HPDE6-E6E7 (cell line): Measurements from ENCODE around the gene CDKN2AIPNL.
A peak's percentile ranks its signal among the peaks of the same experiment; 100 is the strongest.
"Not testable (repeated sequence)": the region's sequence is repeated elsewhere in the genome, so short reads cannot be mapped to it uniquely, and the experiment has no call there.

Experiments
- DNase-seq: peaks from one replicate; pipeline ENCODE4 v3.0.0; 2011; ENCODE audit warnings: missing footprints; ENCODE audit errors: extremely low spot score

The CDKN2AIPNL gene

DNA sequence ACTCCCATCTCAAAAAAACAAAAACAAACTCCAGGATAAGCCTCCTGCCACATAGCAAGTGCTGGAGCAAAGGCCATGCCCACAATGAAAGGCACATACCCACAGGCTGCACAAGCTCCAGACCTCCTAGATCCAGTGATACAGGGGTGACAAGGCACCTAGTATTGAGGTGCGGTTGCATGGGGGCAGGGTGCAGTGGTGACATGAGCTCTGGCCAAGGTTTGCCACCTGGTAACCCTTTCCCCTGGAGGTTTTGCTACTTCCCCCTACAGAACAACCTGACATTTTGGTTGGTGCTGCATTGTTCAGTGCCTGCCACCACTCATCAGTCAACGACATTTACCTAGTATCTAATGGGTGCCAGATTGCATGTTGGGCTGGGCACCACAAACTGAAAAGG is 14.5 kb downstream of the CDKN2AIPNL start:
- DNase-seq, result no peak

DNA sequence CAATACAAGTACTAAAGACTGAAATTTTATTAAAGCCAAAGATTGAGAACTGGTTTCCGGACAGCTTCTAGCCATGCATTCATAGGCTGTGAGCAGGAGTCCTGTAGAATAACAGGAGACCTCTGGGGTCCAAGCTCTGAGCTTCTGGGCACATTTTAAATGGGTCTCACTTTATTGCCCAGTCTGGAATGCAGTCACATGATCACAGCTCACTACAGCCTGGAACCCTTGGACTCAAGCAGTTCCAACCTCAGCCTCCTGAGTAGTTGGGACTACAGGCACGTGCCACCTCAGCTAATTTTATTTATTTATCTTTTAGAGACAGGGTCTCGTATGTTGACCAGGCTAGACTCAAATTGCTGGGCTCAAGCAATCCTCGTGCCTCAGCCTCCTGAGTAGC is 15.4 kb downstream of the CDKN2AIPNL start:
- DNase-seq, result no peak

DNA sequence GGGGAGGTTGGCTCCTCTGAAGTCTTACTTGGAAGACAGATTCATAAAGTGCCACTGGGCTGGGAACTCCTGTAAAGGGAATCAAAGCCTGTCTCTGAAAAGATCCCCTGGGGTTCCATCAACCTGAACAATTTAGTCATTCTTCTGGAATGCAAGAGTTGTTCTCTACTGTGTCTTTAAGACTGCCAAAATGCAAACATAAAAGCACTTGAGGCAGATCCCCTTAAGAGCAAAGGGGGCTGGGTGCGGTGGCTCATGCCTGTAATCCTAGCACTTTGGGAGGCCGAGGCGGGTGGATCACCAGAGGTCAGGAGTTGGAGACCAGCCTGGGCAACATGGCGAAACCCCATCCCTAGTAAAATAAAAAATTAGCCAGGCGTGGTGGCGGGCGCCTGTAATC is 16.7 kb downstream of the CDKN2AIPNL start:
- no peak for DNase-seq

DNA sequence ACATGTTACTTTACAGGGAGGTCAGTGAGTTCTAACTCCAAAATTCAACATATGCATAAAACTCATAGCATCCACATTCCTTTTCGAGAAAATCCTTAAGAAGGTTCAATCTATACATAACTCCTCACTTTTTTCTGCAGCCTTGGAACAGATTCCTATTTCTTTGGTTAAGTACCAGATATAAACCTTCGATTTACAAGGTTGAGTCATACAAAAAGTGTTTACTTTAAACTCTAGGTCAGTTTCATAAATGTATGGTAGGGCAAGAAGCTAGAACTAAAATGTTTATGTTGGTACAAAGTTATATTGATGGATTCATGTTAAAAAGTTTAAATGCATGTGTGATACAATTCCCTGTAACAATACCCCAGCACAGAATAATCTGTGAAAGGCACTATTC is 19.4 kb downstream of the CDKN2AIPNL start:
- DNase-seq, result no peak

DNA sequence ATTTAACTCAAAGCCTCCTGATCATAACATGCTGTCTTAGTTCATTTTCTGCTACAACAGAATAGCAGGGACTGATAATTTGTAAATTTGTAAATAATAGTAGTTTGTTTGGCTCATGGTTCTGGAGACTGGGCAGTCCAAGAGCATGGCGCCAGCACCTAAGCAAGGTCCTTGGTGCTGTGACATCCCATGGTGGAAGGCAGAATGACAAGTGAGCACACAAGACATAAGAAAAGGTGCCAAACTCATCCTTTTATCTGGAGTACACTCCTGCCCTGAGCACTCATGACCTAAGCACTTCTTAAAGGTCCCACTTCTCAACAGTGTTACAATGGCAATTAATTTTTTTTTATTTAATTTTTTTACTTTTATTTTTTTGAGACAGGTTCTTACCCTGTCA is 24.2 kb downstream of the CDKN2AIPNL start:
- DNase-seq, result no peak

DNA sequence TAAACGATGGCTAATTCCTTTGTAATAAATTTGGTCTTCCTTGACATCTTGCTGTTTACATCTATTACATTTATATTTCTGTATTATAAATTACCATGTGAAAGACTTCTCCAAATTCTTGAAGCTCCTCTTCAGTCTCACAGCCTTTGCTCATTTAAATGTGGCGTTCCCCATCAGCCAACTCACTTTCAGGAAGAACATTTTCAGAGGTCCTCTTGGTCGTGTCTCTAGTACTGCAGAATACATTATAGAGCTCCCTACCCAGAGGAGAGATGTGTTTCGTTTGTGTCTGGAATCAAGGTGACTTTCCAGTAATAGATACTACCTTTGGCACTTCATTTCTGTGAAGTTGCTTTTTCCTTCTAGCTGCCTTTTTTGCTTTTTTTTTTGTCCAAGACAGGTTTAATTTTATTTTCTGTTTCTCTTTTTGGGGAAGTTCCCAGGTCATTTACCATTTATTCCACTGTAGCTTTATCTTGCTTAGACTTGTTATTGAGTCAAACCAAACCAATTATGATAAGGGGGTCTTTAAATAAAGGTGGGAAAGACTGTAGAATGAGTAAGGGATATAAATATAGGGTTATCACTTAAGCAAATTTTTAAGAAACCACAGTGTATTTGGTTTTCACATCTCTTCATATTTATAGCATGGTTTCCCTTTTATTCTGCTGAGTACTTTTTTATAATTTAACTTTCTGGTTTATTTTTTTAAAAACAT is 27.5 kb downstream of the CDKN2AIPNL start:
- DNase-seq, result no peak

DNA sequence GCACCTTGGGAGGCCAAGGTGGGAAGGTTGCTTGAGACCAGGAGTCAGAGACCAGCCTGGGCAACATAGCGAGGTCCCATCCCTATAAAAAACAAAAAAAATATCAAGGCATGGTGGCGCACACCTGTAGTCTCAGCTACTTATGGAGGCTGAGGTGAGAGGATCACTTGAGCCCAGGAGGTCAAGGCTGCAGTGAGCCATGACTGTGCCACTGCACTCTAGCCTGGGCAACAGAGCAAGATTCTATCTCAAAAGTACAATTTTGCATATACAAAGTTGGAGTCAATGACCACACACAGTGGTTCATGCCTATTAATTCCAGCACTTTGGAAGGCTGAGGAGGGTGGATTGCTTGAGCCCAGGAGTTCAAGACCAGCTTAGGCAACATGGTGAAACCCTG is 29.5 kb downstream of the CDKN2AIPNL start:
- not testable (repeated sequence) for DNase-seq

DNA sequence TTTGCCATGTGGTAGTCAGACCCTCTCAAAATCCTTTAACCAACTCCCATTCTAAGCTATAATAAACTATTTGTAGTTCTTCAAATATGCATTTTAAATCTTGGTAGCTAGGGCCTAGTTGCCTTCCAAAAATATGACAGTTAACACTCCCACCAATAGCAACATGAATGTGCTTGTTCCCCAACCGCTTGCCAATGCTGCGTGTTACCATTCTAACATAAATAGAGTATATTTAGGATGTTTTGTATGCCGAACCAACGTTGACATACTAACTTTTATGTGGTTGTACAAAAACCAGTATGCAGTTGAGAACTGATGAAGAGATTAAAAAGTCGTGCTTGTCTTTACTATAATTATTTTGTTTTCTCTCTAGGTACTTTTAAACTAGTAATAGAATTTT is 31.3 kb downstream of the CDKN2AIPNL start:
- DNase-seq, result no peak

DNA sequence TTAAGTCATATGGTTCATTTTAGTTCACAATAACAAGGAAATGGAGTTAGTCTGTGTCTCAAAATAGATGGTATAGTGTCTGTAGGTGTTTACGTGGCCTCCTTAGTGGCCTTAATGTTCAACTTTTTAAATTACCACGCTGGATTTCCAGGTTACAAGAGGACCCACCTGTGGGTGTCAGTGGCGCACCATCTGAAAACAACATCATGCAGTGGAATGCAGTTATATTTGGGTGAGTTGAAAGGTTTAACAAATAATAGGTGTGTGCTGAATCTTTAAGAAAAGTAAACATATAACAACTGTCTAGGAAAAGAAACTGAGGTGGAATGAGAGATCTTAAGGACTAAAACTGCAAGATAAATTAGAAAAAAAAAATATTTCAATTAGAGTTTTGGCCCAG is 37.4 kb downstream of the CDKN2AIPNL start:
- no peak for DNase-seq

DNA sequence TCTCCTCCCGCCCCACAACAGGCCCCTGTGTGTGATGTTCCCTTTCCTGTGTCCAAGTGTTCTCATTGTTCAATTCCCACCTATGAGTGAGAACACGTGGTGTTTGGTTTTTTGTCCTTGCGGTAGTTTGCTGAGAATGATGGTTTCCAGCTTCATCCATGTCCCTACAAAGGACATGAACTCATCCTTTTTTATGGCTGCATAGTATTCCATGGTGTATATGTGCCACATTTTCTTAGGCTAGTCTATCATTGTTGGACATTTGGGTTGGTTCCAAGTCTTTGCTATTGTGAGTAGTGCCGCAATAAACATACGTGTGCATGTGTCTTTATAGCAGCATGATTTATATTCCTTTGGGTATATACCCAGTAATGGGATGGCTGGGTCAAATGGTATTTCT is 38.0 kb downstream of the CDKN2AIPNL start:
- not testable (repeated sequence) for DNase-seq

DNA sequence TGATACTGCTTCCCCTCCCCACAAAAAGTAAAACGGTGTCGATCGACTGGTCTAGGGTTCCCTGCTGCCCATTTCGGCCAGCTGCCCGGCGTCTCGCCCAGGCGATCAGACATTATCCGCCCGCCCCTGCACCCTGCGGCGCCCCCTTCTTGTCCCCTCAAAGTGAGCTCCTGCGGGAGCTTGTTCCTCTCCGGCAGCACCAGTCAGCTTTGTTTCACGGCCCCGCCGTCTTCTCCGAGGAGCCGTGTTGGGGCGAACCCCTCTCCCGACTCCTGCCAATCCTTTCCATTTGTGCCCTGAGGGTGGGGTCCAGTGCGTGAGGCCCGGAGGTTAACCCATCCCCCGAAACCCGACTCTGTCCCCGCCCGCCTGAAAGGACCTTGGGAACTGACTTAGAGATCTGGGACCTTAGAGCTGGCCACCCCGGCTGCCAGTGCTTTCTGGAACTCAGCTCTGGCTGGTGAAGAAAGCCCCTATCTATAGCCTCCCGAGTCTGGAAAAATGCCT is 39.8 kb downstream of the CDKN2AIPNL start:
- peak; percentile 22 for DNase-seq

DNA sequence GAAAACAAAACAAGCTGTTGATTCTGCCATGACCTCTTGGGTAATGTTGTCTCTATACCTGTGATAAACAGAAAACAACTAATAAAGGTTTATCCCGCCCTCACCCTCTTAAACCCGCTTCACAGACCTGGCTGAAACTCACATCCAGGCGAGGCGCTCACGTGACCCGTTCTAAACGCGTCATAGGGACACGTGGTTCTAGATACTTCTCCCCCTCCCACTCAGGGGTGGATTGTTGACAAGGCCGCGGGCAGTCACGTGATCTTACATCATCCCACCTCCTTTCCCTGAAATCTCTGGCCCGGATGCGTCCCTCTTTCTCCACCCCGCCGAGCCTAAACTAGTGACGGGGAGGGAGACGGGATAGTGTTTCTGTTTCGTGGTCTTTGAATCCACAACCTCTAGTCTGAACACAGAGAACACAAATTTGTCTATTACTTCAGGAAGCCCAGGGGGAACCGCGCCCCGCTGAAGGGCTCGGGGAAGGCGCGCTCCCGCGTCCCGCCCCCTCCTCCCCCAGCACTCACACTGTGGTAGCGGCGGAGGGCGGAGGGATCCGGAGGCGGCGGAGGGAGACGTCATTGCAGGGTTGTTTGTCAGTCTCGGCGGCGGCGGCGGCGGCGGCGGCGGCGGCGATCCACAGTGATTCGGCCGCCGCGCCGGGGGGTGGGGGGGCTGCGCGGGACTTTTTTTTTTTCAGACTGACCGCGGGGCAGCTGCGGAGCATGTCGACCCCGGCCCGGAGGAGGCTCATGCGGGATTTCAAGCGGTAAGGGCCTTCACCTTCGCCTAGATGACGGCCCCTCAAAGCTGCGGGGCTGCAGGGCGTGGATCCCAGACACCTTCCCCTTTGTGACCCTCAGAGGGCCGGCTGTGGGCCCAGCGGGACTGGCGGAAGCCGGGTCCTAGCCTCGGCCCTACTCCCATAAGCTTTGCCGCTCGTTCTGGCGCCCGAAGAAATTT is 40.5 kb downstream of the CDKN2AIPNL start, which contains the start of gene UBE2B:
UBE2B (plus strand) TSS at position 699 of the 963 bp plus-strand sequence; CDS start at position 726, 27 bp downstream.
- DNase-seq, result peak; percentile 95

DNA sequence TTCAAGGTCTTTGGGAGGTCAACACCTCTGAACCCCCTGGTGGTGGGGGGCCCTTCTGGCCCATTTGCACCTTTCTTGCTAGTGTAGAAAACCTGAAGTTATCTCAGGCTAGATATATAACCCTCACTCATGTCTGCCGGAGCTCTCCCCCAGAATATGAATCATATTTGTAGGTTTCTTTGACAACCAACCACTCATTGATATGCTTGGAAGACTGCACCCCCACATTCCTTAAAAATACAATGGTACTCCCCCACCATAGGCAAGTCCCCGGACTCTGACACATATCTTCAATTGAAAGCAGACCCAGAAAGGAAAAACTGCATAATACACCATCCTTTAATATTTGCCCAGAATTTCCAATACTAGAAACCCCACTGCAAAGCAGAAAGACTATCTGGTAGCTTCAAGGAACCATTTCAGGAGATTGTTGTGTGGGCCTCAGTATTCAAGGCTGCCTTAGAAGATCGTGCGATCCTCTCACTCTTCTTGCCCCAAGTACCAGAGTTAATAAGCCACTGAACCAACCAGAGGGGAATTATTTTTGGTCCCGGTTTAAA is 41.3 kb downstream of the CDKN2AIPNL start:
- DNase-seq, result no peak

DNA sequence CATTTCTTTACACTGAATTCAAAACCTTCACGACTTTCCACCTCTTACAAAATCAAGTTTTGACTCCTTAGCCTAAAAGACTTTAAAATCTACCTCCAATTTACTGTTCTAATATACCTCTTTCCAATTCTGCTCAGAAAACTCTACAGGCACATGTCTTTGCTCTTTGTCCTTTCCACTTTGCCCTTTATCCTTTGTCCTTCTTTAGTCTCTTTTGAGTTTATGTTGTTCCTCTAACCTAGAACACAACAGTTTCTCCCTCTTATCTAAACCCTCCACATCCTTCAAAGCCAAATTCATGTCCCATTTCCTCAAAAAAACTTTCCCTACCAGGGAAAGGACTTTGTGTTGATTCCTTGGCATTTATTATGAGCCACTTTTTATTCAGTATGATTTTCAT is 46.1 kb downstream of the CDKN2AIPNL start:
- no peak for DNase-seq

DNA sequence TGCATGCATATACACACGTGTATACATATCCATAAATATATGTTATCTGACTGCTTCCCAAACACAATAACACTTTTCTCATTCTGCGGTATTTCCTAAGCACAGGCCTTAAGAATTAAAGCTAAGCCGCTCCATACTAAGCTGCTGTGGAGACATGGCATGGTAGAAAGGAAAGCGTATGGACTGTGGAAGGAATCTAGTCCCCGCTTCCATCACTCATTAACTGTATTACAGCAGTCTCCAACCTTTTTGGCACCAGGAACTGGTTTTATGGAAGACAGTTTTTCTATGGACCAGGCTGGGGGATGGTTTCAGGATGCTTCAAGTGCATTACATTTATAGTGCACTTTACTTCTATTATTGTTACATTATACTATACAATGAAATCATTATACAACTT is 56.0 kb downstream of the CDKN2AIPNL start:
- no peak for DNase-seq
